K562 (cell line): ENCODE results near the gene VWDE.

Source experiments
- SRF ChIP-seq, 2 experiments: fragments of 250-450, 450-650 bp in 1 of 2; sonication (Bioruptor Pico) in 1 of 2; sonication (generic) in 1 of 2; formaldehyde crosslinking; IDR thresholded peaks; 2 replicates each; pipeline versions ENCODE4 v1.5.0 to v1.5.1; 2020 to 2022; ENCODE audit warnings: mild to moderate bottlenecking in 1 of 2, missing genetic modification reagents in 1 of 2
- TF ChIP-seq, protein P1 (sequence below): sonication (generic); formaldehyde crosslinking; IDR thresholded peaks from 2 replicates; pipeline ENCODE4 v1.8.1; 2023; ENCODE audit warnings: mild to moderate bottlenecking, missing genetic modification reagents

DNA sequence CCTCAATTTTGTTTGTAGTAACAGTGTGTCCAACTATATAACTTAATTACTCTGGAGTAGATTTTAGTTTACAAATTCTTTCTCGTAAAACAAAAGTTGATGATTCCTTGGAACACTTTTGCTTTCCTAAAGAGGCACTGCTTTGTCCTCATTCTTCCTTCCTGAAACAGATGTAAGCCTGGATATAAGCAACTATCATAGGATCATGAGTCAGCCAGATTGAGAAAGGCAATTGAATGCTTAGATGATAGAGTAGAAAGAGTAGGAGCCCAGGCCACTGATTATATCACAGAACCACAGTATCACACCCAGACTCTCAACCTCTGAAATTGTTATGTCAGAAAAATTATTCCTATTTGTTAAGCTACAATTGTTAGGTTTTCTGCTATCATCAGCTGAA is 122.6 kb downstream of the VWDE start:
- TF ChIP-seq, protein P1, sequence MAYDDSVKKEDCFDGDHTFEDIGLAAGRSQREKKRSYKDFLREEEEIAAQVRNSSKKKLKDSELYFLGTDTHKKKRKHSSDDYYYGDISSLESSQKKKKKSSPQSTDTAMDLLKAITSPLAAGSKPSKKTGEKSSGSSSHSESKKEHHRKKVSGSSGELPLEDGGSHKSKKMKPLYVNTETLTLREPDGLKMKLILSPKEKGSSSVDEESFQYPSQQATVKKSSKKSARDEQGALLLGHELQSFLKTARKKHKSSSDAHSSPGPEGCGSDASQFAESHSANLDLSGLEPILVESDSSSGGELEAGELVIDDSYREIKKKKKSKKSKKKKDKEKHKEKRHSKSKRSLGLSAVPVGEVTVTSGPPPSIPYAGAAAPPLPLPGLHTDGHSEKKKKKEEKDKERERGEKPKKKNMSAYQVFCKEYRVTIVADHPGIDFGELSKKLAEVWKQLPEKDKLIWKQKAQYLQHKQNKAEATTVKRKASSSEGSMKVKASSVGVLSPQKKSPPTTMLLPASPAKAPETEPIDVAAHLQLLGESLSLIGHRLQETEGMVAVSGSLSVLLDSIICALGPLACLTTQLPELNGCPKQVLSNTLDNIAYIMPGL (CRISPR knock-in tag) = no peak
- no peak for TF ChIP-seq SRF (CRISPR knock-in tag; IDR thresholded peaks at IDR 0.05)
